Ascending aorta (tissue), 2 donors: ENCODE data around the gene CD3G. TPM values are rescaled to one million over a fixed set of nuclear protein-coding genes. Genes with fewer than 3 reads are reported as not detected.

Source experiments
- DNase-seq, 2 donors: peaks; one replicate each; pipeline ENCODE4 v3.0.0-alpha.2; 2019; ENCODE audit warnings: low spot score in 2 of 2
- H3K27ac ChIP-seq, 2 donors: fragments of 200-600 bp; sonication (generic); one replicate each; pipeline ENCODE4 v1.5.1; 2016 to 2017; ENCODE audit warnings: mild to moderate bottlenecking in 1 of 2
- H3K27me3 ChIP-seq: fragments of 200-600 bp; sonication (generic); one replicate; pipeline ENCODE4 v1.5.1; 2017
- H3K36me3 ChIP-seq, 2 donors: fragments of 200-600 bp; sonication (generic); one replicate each; pipeline ENCODE4 v1.5.1; 2016
- H3K4me1 ChIP-seq, 2 donors: fragments of 200-600 bp; sonication (generic); one replicate each; pipeline ENCODE4 v1.5.1; 2016 to 2017; ENCODE audit warnings: mild to moderate bottlenecking in 1 of 2
- H3K4me3 ChIP-seq, 2 donors: fragments of 200-600 bp; sonication (generic); one replicate each; pipeline ENCODE4 v1.5.1; 2016 to 2017; ENCODE audit warnings: mild to moderate bottlenecking in 1 of 2
- H3K9me3 ChIP-seq, 2 donors: fragments of 200-600 bp; sonication (generic); one replicate each; pipeline ENCODE4 v1.5.1; 2016
- intact Hi-C: fragments of 100-400 bp; cut with DNase I; formaldehyde crosslinking; loops from one replicate; pipeline ENCODE4 v1.15.1; 2023
- total RNA-seq: library from RNA; depleted of rRNA; stranded (reverse); fragments of >200 nt; gene quantifications from one replicate; pipeline ENCODE4 v1.1.0, GENCODE V29; 2016
- TF ChIP-seq, protein P1 (sequence below), 3 experiments: fragments of 200-600 bp in 2 of 3; fragments of 450-650 bp in 1 of 3; sonication (generic) in 2 of 3; IDR thresholded peaks; one replicate each; pipeline ENCODE4 v1.5.1; 2016 to 2019; ENCODE audit warnings: antibody characterized with exemption in 3 of 3, mild to moderate bottlenecking in 1 of 3, moderate library complexity in 1 of 3

CD3G gene
- total RNA-seq, 1 donor from 2014 or later: not detected

DNA sequence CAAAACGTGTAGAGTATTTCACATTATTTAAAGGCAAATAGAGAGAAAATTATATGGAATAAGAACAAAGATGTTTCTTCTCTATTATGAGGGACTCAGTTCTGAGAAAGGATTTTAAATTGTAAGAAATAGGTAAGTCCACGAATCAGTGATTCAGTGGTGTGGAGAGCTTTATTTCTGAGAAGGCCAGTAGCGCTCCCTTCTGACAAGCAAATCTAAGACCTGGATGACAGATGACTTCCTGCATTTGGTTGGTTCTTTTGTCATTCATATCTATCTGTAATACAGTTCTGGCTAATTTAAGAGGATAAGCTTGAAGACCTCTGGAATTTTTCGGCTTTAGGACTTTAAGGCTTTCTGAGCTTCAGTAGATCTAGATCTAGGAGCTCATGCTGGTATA, 32.6 kb upstream of the CD3G start:
- Histone ChIP-seq H3K9me3 (no peaks in the 10 kb centered on the region), H3K27ac (no peak overlapping the region), H3K4me3 (no peak overlapping the region), H3K4me1 (no peaks in the 10 kb centered on the region), H3K27me3 (no peaks in the 10 kb centered on the region), H3K36me3 (no peaks in the 10 kb centered on the region)
- intact Hi-C loops: no loop called here
- DNase-seq: no peak
- TF ChIP-seq, protein P1, sequence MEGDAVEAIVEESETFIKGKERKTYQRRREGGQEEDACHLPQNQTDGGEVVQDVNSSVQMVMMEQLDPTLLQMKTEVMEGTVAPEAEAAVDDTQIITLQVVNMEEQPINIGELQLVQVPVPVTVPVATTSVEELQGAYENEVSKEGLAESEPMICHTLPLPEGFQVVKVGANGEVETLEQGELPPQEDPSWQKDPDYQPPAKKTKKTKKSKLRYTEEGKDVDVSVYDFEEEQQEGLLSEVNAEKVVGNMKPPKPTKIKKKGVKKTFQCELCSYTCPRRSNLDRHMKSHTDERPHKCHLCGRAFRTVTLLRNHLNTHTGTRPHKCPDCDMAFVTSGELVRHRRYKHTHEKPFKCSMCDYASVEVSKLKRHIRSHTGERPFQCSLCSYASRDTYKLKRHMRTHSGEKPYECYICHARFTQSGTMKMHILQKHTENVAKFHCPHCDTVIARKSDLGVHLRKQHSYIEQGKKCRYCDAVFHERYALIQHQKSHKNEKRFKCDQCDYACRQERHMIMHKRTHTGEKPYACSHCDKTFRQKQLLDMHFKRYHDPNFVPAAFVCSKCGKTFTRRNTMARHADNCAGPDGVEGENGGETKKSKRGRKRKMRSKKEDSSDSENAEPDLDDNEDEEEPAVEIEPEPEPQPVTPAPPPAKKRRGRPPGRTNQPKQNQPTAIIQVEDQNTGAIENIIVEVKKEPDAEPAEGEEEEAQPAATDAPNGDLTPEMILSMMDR (IDR thresholded peaks at IDR 0.05): no peak

DNA sequence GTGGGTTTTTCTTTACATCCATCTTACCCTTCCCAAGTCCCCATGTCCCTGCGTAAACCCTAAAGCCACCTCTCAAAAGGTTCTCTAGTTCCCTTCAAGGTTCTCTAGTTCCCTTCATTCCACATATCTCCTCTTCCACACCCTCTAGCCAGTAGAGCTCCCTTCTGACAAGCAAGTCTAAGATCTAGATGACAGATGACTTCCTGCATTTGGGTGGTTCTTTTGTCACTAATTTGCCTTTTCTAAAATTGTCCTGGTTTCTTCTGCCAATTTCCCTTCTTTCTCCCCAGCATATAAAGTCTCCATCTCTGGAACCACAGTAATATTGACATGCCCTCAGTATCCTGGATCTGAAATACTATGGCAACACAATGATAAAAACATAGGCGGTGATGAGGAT, 31.8 kb upstream of the CD3G start:
- TF ChIP-seq, protein P1 (IDR thresholded peaks at IDR 0.05): no peak
- Histone ChIP-seq H3K9me3 (no peaks in the 10 kb centered on the region), H3K27me3 (no peaks in the 10 kb centered on the region), H3K36me3 (no peaks in the 10 kb centered on the region), H3K4me1 (no peaks in the 10 kb centered on the region), H3K27ac (no peak overlapping the region), H3K4me3 (no peak overlapping the region)
- DNase-seq: no peak
- intact Hi-C loops: no loop called here

DNA sequence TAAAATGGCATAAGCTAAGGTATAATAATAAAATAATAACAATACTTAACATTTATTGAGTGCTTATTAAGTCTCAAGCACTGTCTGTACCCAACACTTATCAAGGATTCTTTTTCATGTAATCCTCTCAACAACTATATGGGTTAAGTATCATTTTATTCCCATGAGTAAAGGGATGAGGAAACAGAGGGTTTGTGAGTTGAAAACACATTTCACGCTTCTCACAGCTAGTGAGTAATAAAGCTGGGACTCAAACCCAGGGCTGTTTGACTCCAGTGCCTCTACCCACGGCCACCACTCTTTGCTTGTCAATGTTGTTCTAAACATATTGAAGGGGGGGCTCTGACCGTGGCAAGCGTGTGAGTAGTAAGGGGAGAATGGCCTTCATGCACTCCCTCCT, 30.9 kb upstream of the CD3G start:
- H3K27me3 ChIP-seq: no peaks in the 10 kb centered on the region
- no peaks in the 10 kb centered on the region for H3K4me1 ChIP-seq
- H3K27ac ChIP-seq: no peak overlapping the region
- no peak for DNase-seq
- no peaks in the 10 kb centered on the region for H3K9me3 ChIP-seq
- TF ChIP-seq, protein P1 (IDR thresholded peaks at IDR 0.05): no peak
- H3K36me3 ChIP-seq: no peaks in the 10 kb centered on the region
- no peak overlapping the region for H3K4me3 ChIP-seq
- intact Hi-C loops: no loop called here

DNA sequence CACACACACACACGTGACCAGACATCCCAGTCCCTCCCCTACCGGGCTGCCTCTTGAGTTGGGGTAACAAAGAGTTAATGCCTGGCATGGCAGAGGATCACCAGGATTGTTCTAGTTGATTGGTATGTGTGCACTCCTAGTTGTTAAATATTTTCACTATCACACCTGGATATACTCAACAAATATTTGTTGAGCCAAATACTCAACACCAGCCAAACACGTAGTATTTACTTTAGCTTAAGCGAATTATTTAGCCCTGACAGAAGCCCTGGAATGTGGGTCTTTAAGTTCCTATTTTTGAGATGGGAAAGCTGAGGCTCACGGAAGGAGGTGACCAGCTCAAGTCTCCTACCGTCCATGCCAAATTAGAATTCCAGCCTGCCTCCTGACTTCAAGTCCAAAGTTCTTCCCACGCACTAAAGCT, 29.1 kb upstream of the CD3G start:
- TF ChIP-seq, protein P1 (IDR thresholded peaks at IDR 0.05): no peak
- no peak overlapping the region for H3K27ac ChIP-seq
- no peaks in the 10 kb centered on the region for H3K36me3 ChIP-seq
- H3K9me3 ChIP-seq: no peaks in the 10 kb centered on the region
- no peaks in the 10 kb centered on the region for H3K4me1 ChIP-seq
- no peak for DNase-seq
- intact Hi-C loops: no loop called here
- no peaks in the 10 kb centered on the region for H3K27me3 ChIP-seq
- H3K4me3 ChIP-seq: no peak overlapping the region

DNA sequence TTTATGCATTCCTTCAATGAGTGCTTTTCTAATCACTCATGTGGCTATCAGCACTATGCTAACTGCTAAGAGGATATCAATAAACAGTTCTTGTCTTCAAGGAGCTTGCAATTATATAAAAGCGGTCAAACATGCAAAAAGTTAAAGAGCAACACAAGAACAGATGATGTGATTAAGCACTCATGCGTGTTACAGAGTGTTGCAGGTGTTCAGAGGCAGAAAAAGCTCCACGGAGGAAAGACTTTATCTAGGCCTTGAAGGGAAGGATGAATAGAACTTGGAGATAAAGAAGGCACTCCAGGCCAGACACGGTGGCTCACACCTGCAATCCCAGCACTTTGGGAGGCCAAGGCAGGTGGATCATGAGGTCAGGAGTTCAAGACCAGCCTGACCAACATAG, 26.0 kb upstream of the CD3G start:
- Histone ChIP-seq H3K27me3 (no peaks in the 10 kb centered on the region), H3K36me3 (no peaks in the 10 kb centered on the region), H3K27ac (no peak overlapping the region), H3K4me3 (no peak overlapping the region), H3K4me1 (no peaks in the 10 kb centered on the region), H3K9me3 (no peaks in the 10 kb centered on the region)
- TF ChIP-seq, protein P1 (IDR thresholded peaks at IDR 0.05): no peak
- DNase-seq: no peak
- intact Hi-C loops: no loop called here
